HG03378 (cell line): ENCODE results near the gene SLC9C1.

Experiments used
- ATAC-seq: cut with Tn5 transposase; IDR thresholded peaks from one replicate; pipeline ENCODE4 v1.9.1; 2021; ENCODE audit warnings: mild to moderate bottlenecking, moderate library complexity; ENCODE audit not compliant: unreplicated experiment

SLC9C1 gene

GRCh38 chr3:112132975-112133448 is 161.0 kb downstream of the SLC9C1 start, which contains the start of gene GCSAM:
TSS of gene GCSAM (minus strand) at chr3:112133248. CDS start at chr3:112133120, 128 bp downstream.
- ATAC-seq = peak; percentile 72

DNA sequence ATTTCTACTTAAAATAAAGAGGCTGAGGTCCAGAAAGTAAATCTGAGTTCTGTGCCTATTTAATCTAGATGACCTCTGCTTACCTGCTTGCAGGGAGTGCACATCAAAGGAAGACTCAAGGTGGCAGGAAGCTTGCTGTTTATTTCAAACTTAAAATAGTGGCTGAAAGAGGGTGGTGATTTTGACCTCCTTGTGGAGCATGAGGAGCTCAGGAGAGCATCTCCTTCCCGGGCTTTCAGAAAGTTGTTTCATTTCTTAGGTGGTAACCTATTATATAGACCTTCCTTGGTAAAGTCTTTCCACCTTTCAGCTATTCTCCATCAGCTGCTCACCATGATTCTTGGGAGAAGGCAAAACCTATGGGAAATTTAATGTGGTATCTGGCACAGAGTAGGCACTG is 161.5 kb downstream of the SLC9C1 start:
- no peak for ATAC-seq

DNA sequence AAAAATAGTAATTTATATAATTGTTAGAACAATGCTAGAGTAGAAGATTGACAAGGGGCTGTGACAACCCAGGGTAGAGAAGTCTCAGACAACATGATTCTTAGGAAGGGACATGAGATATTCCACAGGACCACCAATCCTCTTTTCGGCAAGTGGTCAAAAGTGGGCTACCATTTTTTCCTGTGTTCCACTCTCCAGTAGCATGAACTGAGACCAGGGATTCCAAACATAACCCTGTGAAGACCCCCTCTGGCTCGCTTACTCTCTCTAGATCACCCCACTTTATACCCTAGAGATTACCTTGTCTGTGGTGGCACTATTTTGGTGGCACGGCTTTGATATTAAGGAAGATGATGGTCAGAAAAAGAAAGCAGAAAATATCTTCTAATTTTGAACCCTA is 161.9 kb downstream of the SLC9C1 start:
- no peak for ATAC-seq

DNA sequence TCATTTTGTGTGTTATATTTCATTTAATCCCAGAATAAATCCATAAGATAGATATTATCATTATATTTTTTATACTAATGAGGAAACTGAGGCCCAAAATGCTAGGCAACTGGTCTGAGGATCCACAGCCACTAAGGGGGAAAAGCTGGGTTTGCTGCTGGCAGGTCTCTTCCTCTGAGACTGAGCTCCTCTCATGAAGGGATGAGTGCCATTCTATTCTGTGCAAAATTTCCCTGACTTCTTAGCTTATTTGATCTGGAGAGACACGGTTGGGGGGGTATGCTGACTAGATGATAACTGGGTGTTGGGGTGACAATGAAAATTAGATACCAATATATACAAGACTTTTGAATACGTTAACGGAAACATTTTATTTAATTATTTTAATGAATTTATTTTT is 162.9 kb downstream of the SLC9C1 start:
- no peak for ATAC-seq

DNA sequence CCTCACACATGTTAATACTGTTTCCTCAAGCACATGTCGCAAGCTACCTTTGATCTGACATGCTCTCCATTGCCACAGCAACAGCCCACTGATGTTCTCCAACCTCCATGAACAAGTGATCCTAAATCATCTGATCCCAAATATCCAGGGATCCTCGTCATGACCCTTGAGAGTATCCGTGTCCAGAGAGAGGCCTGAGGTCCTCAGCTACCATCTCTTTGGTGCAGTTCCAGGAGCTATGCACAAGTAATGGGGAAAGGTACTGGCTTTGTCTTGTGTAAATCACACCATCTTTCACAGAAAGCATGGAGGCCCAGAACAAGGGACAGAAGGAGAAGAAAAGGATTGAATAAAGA is 163.4 kb downstream of the SLC9C1 start:
- ATAC-seq = no peak

DNA sequence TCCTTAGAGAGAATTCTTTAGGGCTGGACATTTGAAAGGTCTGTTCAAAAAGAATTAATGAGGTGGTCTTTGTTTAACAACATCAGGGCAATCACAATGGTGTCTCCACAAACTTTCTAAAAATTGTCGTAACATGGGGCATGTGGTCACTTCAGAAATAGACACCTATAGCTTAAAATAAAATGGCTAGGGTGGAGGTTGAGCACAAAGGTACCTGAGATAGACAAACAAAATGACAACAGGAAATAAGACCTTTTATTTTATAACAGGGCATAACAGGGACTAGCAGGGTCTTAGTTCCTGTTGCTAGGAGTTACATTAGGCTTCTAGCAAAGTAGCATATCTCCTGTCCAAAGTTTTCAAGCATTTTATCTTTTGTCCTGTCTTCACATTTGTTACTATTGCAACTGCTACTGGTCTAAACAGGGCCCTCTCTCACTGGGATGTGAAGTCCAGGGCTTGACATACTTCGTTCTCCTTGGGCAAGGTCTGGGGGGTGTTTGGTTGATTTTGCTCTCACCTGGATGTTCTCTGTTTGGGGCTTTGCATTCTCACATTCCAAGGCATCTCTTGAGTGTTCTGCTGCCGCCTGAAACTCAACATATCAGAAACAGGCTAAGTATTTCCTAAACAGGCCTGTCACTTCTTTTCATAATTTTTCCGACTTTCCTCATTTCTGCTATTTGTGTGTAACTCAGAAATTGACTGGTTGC is 163.9 kb downstream of the SLC9C1 start:
- ATAC-seq = no peak

DNA sequence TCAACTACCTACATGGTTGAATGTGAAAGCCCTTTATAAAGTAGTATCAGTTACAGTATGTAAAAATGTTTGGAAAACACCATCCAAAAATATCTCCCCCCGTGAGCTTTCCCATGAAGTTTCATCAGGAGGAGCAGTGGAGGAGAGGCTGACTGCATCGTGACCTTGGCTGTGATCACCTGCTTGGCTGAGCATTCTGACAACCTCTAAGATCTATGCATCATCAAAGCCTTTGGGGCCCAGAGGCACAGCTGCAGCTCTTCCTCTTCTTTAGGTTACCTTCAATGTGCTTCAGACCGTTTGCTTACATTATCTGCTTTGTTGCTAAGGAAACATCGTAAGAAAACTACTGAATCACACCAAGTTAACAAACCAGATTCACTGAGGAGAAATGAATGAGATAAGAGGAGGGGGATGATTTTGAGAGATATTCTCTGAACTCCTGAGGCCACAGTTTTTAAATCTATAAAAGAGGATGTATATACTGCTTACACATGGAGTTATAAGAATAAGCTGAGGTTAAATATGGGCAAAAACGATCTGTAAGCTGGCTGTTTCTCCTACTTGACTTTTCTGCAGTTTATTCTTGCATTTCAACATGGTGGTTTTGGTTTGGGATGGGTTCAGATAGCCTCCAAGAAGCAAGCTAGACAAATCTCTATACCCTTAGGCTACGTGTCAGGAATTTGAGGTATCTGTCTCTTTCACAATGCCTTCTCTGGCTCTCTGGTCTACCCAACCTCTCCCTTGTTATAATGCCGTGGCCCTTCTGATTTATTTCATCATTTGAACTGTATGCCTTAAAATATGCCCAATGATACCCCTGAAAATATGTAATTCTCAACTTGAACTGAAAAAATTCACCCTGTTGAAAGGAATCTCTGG is 164.9 kb downstream of the SLC9C1 start:
- ATAC-seq = peak; percentile 49

DNA sequence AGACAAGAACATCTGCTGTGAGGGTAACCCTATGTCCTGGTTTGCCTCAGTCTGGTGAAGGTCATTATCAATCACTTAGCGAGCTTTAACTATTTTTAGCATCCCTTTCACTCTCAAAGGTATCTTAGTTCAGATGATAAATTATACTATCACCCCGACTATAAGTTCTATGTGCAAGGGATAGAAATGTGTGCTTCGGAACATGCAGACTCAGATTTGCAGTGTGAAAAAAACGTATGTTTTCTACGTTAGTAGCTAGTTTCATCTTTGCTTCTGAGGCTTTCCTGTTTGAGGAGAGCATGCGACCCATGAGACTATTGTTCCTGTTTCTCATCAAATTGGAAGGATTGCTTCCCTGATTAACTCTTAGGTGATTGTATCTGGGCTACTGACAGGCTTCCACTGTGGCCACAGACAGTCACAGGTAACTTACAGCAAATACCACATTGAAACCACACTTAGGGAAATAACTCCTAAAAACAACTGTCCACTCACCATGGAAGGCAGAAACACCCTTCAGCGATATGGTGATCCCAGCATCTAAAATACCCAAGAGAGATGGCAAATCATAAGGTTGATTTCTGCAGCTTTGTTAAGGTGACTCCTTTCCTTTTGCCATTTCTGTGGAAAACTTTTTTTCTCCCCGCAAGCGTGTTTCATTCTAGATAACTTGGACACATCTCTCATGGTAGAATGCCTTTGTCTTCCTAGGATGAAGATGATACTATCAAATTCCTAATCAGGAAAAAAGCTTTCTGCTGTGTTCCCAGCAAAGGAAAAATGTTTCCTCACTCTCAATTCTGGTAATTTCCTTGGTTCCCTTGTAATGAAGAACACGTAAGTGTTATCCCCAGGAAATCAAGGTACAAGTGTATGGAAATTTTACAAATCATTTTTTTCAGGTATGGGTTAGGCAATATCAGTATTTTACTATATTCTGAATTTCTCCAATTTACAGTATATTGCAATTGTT is 166.2 kb downstream of the SLC9C1 start:
- ATAC-seq = peak; percentile 33

DNA sequence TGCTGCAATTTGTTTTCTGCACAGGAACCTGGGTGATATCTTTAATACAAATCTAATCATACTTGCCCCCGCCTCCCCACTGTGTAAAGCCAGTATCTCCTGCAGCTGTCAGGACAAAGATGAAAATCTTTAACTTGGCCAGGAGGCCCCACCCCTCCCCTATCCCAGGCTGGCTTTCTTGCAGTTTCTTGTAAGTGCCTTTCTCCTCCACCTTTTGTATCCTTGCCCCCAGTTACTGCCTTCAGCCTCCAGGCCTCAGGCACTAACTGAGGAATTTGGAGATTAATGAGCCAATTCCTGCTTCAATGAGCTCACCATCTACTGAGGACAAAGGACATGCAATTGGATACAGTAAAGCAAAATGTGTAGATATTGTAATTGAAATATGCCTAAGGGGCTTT is 167.5 kb downstream of the SLC9C1 start:
- no peak for ATAC-seq

DNA sequence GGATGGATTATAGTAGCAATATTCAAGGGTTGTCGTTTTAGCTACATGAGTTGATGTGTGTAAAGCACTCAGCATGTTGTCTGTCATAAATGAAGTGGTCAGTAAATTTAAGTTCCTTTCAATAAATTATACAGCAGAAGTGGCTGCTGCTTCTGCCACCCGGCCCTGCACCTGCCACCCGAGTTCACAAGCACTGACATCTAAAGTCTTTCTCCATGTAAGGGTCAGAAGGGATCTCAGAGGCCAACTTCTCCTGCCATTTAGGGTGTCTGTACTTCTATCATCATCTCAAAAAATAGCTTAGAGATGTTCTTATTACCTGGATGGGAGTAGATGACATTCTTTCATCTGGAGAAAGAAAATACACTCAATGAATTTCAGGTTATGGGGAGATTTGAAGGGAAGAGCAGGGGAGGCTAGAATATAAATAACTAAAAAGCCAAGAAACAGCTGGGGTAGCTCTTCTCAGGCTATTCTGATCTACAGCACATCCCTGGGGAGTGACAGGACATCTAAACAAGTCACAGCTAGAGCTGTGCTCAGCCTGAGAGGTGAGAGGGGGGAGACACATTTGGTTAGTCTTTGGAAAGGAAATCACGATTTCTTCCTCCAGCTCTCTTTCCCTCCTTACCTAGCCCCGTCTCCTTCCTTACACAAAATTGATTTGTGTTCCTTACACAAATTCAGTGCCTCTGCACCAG is 169.0 kb downstream of the SLC9C1 start:
- no peak for ATAC-seq

- ATAC-seq = no peak
These were observed 170.5 kb downstream of the SLC9C1 start for GRCh38 chr3:112123548-112123947.

DNA sequence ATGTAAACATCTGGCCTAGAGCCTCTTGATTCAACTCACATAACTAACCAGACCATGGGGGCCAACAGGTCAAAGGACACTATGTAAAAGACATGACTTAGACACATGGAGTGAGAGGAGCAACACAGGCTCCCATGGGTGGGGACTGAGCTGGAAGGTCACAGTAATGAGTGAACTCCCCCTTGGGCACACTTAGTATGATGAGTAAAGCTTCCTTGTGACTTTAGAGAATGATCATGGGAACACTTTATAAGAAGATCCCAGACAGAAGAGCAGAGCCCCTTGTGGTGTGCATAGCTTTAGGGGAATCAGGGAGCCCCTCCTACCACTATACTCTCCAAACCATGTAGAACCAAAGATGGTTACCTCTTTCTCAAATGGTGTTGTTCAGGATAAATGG is 171.1 kb downstream of the SLC9C1 start:
- no peak for ATAC-seq

DNA sequence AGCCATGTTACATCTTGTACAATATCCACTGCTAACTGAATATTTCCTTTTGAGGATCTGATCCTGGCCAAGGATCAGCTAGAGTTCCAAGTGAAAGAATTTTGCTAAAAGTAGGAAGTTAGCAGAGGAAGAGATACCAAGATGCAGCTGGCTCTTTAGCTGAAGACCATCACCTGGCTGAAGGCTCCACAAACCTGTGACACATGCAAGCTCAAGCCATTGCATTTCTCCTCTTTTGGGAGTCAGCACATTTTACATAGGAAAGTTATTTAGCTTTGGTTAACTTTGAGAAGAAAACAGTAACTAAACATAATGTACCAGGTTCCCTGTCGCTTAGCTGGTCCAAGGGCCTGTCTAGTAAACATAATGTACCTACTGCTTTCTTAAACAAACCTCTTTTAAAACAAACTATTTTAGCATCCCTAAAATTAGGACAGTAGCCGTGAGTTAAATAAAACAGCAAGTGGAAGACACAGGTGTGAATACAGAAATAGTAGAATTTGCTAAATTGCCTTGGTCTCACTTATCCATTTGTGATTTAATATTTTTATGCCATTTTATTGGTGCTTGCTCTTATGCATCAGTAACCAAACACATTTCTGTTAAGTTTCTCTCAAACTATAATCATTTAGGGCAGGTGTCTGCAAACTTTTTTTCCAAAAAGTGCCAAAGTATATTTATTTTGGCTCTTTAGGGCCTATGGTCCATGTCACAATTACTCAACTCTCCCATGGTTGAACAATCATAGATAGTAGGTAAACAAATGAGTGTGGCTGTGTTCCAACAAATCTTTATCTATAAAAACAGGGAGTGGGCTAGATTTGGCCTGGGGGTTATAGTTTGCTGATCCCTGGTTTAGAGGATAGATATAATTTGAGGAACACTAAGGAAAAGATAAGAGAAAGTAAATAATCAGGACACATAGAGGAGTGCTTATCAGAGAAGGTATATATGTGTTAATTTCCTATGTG is 172.2 kb downstream of the SLC9C1 start:
- ATAC-seq = no peak

DNA sequence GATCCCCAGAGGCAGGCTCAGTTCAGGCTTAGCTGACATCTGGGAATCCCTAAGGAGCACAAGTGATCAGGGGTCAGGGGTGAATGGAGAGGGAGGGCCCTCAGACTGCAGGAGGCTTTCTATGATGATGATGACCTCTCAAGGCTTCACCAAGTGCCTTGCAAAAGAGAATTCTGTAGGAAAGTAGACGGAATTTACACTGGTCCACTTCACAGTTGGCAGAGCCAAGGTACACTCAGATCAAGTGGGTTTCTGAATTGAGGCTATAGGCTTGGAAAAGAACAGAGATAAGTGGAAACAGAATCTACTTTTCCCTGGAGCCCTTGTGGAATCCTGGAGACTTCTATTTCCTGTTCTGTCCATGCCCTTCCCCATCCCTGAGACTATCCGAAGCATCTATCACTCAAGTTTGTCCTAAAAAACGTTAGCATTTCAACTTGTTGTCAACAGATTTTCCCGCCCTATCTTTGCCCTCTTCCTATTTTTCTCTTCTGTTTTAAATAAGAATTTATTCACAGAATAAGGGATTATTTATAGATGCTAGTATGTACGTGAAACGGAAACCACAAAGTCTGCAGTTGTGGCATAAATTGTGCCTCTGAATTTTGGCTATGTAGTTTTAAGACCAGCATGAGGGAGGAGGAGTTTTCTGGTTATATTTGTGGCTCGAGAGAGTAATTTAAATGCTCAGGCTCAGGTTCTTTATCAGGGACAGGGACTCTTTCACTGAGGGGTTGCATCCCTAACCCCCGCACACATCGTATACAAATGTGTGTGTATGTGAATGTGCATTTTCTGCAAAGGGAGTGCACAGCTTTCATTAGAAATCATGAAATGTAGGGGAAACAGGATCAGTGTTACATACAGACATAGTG is 173.8 kb downstream of the SLC9C1 start:
- ATAC-seq = peak; percentile 41

DNA sequence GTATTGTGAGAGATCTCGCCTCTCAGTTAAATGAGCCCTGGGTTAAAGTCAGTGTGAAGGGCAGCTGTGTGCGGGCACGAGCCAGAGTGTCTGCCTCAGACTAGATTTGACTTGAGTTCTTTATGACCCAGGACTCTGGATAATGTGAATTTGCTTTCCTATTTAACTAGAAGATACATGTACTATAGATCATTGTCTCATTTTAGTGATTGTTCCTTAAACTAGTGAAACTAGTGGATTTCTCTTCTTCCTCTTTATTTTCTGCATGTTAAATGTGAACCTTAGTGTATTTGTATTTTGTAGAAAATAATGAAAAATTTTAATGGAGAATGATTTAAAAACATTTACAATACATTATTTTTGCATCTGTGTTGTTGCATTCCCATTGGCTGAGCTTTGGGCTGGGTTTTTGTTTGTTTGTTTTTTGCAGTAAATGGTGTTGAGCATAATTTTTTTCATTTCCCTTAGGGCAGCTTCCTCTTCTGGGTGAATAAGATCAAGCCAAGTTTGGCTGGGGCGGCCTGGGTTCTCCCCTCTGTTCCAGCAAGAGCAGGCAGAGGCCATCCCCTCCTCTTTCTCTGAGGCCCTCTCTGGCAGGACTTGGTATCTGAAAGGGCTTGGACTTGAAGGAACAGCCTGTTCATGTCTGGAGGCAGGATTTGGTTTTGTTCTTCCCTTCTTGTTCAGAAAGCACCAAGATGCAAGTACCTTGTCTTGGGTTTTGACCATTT is 176.0 kb downstream of the SLC9C1 start:
- ATAC-seq = no peak

- no peak for ATAC-seq
These were observed 176.6 kb downstream of the SLC9C1 start for GRCh38 chr3:112117415-112117814.

DNA sequence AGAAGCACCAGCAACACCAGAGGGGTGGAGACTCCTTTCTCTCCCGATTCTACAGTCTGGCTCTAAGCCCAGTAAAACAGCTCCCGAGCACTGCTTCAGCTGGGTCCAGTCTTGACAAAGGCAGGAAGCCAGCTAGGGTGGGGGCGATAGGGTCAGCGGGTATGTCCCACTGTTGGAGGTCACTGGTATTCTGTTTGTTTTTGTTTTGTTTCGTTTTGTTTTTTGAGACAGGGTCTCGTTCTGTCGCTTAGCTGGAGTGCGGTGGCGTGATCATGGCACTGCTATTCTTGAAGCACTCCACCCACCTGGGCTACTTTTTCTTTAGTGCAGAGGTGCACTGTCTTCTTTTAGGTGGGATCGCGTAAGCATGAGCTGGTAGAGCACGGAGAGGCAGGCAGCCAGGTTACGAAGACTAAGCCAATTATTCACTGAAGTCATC is 177.2 kb downstream of the SLC9C1 start:
- ATAC-seq = no peak
